ENCODE results near the gene SMARCD2.
"Not testable (repeated sequence)": the region's sequence is repeated elsewhere in the genome, so short reads cannot be mapped to it uniquely, and the experiment has no call there.

SMARCD2 gene

DNA sequence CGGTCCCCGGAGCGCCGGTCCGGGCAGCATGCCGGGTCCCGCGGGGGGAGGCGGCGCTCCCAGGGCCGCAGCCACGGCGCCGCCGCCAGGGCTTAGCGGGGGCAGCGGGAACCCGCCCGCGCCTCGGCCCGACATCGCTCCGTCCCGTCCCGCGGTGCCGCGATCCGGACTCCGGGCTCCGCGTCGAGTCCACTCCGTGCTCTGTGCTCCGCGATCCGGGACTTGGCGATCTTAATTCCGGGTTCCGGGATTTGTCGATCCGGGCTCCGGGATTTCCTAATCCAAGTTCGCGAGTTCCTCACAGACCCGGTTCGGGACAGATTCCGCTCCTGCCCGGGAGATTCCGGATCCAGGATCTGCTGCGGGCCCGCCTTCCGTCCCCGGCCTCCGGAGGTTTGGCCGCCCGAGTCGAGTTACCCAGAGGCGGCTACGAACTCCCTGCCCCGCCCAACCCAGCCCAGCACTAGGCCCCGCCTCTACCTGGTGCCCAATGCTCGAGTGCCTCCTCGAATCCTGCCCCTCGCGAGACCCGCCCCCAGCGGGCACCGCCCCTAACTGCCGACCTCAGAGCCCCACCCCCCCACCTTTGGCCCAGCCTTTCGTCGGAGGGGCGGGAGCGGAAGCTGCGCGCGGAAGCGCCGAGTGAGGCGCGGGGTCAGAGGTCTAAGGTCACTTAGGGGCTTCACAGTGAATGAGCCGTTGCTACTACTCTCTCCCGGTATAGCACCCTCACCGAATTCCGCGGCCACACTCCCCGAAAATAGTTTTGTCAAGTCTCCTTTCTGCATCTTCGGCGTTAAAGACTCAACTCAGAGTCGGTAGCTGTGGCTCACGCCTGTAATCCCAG is at the start of gene SMARCD2:
TSS of gene SMARCD2 (minus strand) at position 146 of the 847 bp plus-strand sequence. CDS start at position 135, 11 bp downstream.
- peak; percentile 99 for DNase-seq

DNA sequence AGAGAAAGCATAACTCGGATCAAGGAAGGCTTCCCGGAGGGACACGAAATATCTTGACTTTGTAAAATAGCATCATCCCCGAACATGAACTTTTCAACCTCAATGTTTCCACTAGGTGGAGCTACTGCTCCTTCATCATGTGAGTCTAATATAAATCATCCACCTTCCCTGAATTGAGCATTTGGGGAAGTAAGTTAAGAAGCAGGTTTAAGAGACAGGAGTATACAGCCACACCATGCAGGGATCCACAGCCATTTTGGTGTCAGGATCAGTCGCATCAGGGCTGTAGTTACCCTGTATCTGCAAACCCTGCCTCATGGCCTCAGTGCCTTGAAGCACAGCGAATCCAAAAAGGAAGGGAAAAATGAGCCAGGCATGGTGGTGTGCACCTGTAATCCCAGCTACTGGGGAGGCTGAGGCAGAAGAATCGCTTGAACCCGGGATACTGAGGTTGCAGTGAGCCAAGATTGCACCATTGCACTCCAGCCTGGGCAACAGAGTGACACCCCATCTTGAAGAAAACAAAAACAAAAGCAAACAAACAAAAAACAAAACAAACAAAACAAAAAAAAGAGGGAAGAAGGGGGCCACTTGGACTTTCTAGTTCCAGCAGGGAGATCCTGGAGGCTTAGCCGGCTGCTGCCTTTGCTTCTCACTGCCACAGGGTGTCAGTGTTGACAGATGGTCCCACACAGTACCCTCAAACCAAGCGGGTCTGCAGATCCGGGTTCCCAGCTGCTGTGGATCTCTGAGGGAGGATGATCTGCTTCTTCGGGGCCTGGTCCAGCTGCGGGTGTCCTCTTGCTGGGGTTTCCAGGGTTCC is 46.8 kb upstream of the SMARCD2 start:
- DNase-seq: not testable (repeated sequence)

DNA sequence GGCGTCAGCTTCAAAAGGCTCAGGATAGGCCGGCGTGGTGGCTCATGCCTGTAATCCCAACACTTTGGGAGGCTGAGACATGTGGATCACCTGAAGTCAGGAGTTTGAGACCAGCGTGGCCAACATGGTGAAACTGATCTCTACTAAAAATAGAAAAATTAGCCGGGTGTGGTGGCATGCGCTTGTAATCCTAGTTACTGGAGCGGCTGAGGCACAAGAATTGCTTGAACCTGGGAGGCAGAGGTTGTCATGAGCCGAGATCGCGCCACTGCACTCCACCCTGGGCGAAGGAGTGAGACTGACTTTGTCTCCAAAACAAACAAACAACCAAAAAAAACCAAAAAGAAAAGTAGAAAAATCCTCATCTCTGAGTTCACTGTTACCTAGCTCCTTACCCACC is 42.6 kb upstream of the SMARCD2 start:
- DNase-seq: not testable (repeated sequence)

DNA sequence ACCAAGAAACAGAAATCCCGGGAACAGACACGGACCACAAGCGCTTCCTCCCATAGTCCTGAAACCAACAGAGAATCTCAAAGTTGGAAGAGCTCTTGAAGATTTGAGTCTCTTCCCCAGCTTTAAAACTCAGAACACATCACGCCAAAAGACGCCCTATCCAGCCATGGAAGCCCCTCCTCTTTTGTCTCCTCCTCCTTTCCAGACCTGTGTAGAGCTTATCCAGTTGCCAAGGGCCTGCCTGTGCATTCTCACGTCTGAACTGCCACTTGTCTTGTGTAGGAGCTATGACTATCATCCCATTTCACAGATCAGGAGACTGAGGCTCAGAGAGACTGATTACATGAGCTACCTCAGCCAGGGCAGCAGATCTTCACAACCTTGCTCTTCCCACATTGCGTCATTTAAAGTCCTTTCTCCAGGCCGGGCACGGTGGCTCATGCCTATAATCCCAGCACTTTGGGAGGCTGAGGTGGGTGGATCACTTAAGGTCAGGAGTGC is 40.2 kb upstream of the SMARCD2 start:
- not testable (repeated sequence) for DNase-seq

GRCh38 chr17:63881935-63882601 is 39.6 kb upstream of the SMARCD2 start, which contains the start of gene GH2:
TSS of gene GH2 (minus strand) at chr17:63881944. CDS start at chr17:63881801, 143 bp downstream.
- DNase-seq: peak; percentile 79

DNA sequence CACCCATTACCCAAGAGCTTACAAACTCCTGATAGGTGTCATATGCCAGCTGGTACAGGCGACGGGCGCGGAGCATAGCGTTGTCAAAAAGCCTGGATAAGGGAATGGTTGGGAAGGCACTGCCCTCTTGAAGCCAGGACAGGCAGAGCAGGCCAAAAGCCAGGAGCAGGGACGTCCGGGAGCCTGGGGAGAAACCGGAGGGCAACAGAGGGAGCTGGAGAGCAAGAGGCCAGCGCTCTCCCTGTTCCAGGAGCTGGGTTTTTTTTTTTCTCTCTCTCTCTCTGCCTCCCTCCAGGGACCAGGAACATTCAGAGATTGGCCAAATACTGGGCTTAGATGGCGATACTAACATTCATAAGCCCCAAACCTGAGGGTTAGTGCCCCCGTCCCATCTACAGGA is 38.9 kb upstream of the SMARCD2 start:
- not testable (repeated sequence) for DNase-seq

- DNase-seq: no peak
Measured at GRCh38 chr17:63880706-63881105, 38.2 kb upstream of the SMARCD2 start.

DNA sequence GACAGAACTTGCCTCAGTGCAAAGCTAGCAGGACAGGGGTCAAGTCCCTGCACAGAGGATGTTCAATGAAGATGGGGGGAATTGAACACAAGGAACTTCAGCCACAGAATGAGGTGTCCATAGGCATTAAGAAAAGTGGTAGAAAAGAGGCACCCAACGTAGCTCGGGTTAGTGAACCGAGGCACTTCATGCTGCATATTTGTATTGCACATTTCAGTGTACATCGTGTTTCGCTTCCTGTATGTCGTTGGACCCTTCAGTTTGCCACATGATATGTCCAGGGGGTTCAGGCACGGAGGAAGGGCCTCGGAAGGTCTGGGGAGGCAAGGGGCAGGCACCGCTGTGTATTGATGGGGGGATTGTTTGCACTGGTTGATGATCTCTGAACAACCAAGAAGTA is 35.9 kb upstream of the SMARCD2 start:
- DNase-seq: not testable (repeated sequence)

DNA sequence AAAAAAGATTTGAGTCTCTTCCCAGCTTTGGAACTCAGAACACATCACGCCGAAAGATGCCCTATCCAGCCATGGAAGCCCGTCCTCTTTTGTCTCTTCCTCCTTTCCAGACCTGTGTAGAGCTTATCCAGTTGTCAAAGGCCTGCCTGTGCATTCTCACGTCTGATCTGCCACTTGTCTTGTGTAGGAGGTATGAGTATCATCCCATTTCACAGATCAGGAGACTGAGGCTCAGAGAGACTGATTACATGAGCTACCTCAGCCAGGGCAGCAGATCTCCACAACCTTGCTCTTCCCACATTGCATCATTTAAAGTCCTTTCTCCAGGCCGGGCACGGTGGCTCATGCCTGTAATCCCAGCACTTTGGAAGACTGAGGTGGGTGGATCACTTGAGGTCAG is 32.2 kb upstream of the SMARCD2 start:
- not testable (repeated sequence) for DNase-seq

DNA sequence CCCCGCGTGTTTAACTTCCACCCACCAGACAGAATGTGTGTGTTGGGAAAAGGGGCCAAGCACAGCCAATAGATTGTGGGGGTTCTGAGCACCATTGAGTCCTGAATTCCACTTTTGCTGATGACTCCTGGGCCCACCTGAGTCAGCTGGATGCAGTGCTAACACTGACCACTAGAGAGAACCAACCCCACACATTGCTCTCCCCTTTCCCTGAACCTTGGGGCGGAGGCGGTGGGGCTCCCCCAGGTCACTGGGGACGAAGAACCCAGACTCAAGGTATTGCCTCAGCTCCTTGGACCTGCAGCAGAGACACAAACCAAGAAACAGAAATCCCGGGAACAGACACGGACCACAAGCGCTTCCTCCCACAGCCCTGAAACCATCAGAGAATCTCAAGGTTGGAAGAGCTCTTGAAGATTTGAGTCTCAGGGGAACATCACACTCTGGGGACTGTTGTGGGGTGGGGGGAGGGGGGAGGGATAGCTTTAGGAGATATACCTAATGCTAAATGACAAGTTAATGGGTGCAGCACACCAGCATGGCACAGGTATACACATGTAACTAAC is 31.7 kb upstream of the SMARCD2 start:
- DNase-seq: not testable (repeated sequence)

DNA sequence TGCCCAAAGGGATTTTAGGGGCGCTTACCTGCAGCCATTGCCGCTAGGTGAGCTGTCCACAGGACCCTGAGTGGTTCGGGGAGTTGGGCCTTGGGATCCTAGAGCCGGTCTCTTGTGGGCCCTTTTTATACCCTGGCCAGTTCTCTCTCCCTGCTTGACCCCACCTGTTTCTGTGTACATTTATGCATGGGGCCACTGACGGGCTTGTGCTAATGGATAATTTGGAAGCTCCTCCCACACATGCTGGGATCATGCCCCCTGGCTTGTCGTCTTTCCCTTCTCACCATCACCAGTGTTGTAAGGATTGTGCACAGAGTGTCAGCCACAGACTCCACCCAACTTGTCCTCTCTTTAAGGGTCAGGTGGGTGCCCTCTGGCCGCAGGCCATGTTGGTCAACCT is 31.1 kb upstream of the SMARCD2 start, which contains the start of gene CSH2:
TSS of gene CSH2 (minus strand) at position 101 of the 400 bp plus-strand sequence. CDS start at position 38, 63 bp downstream.
- not testable (repeated sequence) for DNase-seq

GRCh38 chr17:63871646-63872365 is 29.3 kb upstream of the SMARCD2 start:
- not testable (repeated sequence) for DNase-seq

DNA sequence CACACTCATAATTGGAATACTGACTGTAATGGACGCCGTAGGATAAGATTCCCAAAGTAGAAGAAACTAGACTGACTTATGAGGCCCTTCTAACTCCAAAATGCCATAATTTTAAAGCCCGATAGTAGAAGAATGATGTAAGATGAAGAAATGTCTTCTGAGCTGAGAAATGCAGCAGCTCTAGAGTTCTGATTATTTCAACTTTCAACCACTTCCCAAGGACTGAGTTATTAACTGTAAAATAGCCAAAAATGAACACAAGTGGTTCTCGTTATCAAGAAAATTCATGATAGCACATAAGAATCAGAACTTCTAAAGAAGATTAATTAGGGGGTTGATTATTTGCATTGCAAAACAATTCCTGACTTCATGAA is 27.8 kb upstream of the SMARCD2 start:
- DNase-seq: not testable (repeated sequence)

DNA sequence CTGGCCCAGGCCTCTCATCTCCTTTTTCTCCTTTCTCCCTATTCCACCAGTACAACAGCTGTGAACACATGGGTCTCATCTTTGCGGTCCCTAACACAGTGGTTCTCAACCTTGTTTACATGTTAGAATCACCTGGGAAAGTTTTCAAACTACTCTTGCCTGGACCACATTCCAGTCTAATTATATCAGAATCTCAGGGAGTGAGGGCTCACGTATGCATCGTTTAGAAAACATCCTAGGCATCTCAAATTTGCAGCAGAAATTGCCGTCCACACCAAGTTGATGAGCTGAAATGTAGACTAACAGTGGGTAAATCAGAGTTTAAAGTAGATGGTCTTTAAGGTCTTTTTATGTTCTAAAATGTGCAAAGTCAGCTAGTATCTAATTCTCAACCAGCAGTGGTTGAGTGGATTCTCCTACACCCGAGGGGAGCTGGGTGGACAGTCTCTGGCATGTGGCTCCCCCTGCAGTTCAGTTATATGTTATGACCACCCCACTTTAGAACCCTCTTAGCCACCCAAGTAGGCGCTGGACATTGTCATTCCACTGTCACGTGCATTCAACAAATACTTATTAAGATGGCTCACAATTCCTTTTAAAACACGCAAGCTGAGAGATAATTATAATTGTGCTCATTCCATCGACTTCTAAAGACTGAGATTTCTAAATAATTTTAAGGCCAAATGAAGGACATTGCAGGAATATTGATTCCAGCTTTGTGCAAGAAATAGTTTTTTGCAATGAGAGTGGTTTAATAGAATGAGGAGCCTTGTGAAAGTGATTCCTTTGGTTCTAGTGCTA is 27.2 kb upstream of the SMARCD2 start:
- DNase-seq: not testable (repeated sequence)

- not testable (repeated sequence) for DNase-seq
Measured at GRCh38 chr17:63866625-63867024, 24.1 kb upstream of the SMARCD2 start.

DNA sequence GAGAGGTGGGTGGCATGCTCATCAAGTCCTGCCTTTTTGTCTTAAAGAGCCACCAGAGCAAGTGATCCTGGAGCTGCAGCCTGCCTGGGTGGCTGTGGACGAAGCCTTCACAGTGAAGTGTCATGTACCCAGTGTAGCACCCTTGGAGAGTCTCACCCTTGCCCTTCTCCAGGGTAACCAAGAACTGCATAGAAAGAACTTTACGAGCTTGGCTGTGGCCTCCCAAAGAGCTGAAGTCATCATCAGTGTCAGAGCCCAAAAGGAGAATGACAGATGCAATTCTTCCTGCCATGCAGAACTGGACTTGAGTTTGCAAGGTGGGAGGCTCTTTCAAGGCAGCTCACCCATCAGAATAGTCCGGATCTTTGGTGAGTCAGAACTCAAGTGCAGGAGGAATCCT is 16.8 kb upstream of the SMARCD2 start:
- DNase-seq: no peak

- not testable (repeated sequence) for DNase-seq
Measured at GRCh38 chr17:63856425-63856824, 13.9 kb upstream of the SMARCD2 start.

- DNase-seq: no peak
Measured at GRCh38 chr17:63855185-63855584, 12.7 kb upstream of the SMARCD2 start.

GRCh38 chr17:63854709-63855108 is 12.2 kb upstream of the SMARCD2 start:
- DNase-seq: no peak

DNA sequence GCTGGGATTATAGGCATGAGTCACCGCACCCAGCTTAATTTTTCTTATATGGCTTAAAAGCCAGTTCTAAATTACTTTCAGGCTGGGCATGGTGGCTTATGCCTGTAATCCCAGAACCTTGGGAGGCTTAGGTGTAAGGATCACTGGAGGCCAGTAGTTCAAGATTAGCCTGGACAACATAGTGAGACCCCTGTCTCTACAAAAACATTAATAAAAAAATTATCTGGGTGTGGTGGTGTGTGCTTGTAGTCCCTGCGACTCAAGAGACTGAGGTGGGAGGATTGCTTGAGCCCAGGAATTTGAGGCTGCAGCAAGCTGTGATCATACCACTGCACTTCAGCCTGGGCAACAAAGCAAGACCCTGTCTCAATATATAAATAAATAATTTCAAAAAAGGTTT is 10.8 kb upstream of the SMARCD2 start:
- DNase-seq: no peak

- DNase-seq: no peak
Measured at GRCh38 chr17:63850401-63850800, 7.9 kb upstream of the SMARCD2 start.
